ENCODE measurements around the gene HOXC9.

Gene HOXC9

DNA sequence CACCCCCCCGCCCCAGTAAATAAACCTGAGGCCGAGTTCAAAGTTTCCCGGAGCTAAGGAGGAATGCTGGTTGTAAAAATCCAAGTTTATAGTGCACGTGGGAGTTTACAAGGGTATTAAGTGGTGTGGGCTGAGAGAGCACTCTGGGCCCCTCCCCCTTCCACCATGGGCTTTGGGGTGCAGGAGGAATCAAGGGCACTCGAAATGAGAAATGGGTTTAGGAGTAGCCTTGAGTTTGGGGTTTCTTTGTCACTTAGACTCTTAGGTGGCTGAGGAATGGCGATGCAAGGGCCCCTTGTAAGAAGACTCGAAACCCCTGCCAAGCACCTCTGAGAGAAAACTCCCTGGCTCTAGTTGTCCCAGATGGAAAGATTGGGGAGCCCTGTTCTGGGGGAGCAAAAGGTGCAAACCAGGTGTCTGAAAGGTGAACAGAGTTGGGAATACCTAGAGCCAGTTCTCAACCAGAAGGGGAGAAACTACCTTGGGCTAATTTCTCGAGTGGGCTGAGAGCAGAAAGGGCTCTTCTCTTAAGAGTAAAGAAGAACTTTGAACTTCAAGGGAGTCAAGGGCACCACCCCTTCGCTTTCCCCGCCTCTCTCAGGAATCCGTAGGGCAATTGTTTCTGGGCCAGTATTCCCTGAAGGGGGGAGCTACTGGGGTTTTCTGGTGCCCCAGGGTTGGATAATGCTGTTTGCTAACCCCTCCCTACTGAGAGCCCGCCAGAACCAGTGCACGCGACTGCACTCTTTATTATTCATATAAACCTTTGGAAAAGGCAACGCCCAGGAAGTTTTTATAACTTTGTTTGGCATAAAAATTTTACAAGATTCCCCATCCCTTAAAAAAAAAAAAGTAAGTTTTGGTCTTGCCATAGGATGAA lies 21.2 kb upstream of the HOXC9 start:
- Histone ChIP-seq H3K27me3 (ENCODE audit: control insufficient read depth, insufficient read depth, low read length) (peaks cover 34% of the 10 kb centered on the region), H3K79me2 (no peaks in the 10 kb centered on the region), H3K27ac (no peak overlapping the region), H3K4me1 (no peaks in the 10 kb centered on the region), H3K9me3 (ENCODE audit: control insufficient read depth, low read length) (no peaks in the 10 kb centered on the region), H3K4me3 (ENCODE audit: low read depth, low read length) (no peak overlapping the region), H3K9ac (no peak overlapping the region), H3K36me3 (ENCODE audit: control insufficient read depth, insufficient read depth, low read length) (no peaks in the 10 kb centered on the region), H3K4me2 (ENCODE audit: low read length) (no peak overlapping the region), H2AFZ (no peak overlapping the region)
- TF ChIP-seq, protein P1, sequence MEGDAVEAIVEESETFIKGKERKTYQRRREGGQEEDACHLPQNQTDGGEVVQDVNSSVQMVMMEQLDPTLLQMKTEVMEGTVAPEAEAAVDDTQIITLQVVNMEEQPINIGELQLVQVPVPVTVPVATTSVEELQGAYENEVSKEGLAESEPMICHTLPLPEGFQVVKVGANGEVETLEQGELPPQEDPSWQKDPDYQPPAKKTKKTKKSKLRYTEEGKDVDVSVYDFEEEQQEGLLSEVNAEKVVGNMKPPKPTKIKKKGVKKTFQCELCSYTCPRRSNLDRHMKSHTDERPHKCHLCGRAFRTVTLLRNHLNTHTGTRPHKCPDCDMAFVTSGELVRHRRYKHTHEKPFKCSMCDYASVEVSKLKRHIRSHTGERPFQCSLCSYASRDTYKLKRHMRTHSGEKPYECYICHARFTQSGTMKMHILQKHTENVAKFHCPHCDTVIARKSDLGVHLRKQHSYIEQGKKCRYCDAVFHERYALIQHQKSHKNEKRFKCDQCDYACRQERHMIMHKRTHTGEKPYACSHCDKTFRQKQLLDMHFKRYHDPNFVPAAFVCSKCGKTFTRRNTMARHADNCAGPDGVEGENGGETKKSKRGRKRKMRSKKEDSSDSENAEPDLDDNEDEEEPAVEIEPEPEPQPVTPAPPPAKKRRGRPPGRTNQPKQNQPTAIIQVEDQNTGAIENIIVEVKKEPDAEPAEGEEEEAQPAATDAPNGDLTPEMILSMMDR (IDR thresholded peaks at IDR 0.05): no peak

DNA sequence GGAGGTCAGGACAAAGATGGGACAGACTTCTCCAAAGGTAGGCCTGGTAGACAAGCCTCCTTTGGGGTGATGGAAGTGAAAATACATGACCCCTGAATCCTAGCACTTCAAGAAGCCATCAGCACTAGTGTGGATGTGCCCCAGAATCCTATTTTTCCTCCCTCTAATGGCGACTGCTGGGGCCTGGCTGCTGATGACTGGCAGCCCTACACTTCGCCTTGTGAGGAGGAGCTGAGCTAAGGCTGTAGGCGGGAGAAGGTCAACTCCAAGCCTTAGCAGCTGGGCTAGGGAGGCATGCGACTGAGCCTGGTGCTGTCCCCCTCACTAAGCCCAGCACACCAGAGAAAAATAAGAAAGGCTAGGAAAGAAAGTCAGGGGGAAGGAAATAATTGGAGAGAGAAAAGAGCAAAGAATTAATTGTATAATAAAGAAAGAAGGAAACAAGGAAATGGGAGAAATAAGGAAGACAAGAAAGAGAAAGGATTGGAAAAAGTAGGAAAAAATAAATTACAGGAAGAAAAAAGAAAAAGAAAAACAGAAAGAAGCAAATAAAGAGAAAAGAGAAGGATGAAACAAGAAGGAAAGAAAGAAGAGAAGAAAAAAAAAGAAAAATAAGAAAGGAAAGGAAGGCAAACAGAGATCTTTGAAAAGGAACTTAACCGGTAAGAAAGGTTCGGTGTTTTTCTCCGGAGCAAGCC lies 19.7 kb upstream of the HOXC9 start:
- Histone ChIP-seq H2AFZ (no peak overlapping the region), H3K4me1 (no peaks in the 10 kb centered on the region), H3K4me2 (ENCODE audit: low read length) (no peak overlapping the region), H3K27ac (no peak overlapping the region), H3K27me3 (ENCODE audit: control insufficient read depth, insufficient read depth, low read length) (peaks cover 31% of the 10 kb centered on the region), H3K9me3 (ENCODE audit: control insufficient read depth, low read length) (no peaks in the 10 kb centered on the region), H3K4me3 (ENCODE audit: low read depth, low read length) (no peak overlapping the region), H3K9ac (no peak overlapping the region), H3K36me3 (ENCODE audit: control insufficient read depth, insufficient read depth, low read length) (no peaks in the 10 kb centered on the region), H3K79me2 (no peaks in the 10 kb centered on the region)
- TF ChIP-seq, protein P1 (IDR thresholded peaks at IDR 0.05): no peak

DNA sequence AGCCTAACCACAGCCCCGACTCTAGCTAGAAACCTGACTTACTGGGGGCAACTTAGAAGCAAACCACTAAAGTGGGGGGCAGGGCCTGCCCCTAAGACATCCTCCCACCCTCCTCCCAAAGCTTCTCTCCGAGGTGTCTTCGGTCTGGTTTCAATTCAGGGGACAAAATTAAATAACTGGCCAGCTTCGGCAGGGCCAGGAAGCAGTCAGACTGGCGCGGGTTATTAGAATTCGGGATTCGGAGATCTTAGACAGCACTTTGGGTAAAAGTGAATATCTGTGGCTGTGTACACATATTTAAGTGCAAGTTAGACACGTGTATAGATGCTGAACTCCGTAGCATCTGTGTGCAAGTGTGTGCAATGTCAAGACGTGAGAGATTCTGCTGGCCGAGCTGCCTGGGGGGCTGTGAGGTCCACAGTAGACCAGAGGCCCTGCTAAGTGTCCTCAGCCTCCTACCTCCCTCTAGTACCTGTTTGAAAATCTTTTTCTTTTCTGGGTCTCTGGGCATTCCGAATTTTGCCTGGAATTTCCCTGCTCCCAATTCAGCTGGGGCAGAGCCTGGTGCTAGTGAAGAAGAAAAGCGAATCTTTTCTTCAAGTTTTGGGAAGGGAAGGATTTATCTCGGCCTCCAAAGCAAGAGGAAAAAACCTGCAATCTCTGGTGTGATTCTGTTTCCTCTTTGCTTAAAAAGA lies 19.0 kb upstream of the HOXC9 start:
- H3K4me3 ChIP-seq (ENCODE audit: low read depth, low read length): no peak overlapping the region
- no peaks in the 10 kb centered on the region for H3K9me3 ChIP-seq (ENCODE audit: control insufficient read depth, low read length)
- H2AFZ ChIP-seq: no peak overlapping the region
- TF ChIP-seq, protein P1 (IDR thresholded peaks at IDR 0.05): no peak
- peaks cover 38% of the 10 kb centered on the region for H3K27me3 ChIP-seq (ENCODE audit: control insufficient read depth, insufficient read depth, low read length)
- H3K4me2 ChIP-seq (ENCODE audit: low read length): no peak overlapping the region
- H3K36me3 ChIP-seq (ENCODE audit: control insufficient read depth, insufficient read depth, low read length): no peaks in the 10 kb centered on the region
- no peak overlapping the region for H3K9ac ChIP-seq
- no peaks in the 10 kb centered on the region for H3K4me1 ChIP-seq
- no peak overlapping the region for H3K27ac ChIP-seq
- H3K79me2 ChIP-seq: no peaks in the 10 kb centered on the region

GRCh38 chr12:53981634-53982565 lies 18.1 kb upstream of the HOXC9 start:
- Histone ChIP-seq H3K4me3 (ENCODE audit: low read depth, low read length) (no peak overlapping the region), H3K4me1 (no peaks in the 10 kb centered on the region), H3K36me3 (ENCODE audit: control insufficient read depth, insufficient read depth, low read length) (no peaks in the 10 kb centered on the region), H3K27me3 (ENCODE audit: control insufficient read depth, insufficient read depth, low read length) (peaks cover 37% of the 10 kb centered on the region), H3K9me3 (ENCODE audit: control insufficient read depth, low read length) (no peaks in the 10 kb centered on the region), H3K27ac (no peak overlapping the region), H2AFZ (no peak overlapping the region), H3K79me2 (no peaks in the 10 kb centered on the region), H3K9ac (no peak overlapping the region), H3K4me2 (ENCODE audit: low read length) (no peak overlapping the region)
- TF ChIP-seq, protein P1 (IDR thresholded peaks at IDR 0.05): no peak
